Measurements from ENCODE around the gene RDX.

RDX gene

DNA sequence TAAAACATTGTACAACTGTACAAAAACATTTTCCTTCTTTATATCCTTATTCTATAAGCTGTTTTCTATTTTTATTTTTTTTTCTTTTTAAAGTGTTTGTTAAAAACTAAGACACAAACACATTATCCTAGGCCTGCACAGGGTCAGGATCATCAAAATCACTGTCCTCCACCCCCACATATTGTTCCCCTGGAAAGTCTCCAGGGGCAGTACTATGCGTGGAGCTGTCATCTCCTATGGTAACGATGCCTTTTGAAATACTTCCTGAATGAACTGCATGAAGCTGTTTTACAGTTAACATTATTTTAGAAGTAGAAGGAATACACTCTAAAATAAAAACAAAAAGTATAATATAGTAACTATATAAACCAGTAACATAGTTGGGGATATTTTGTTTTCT is 136.0 kb downstream of the RDX start:
- Histone ChIP-seq H3K4me3 (ENCODE audit: insufficient read depth in 1 of 2, low read depth in 1 of 2, low read length in 2 of 2) (no peak overlapping the region), H2BK12ac (ENCODE audit: low read length in 2 of 2) (no peak overlapping the region), H3K9ac (ENCODE audit: low read length) (no peak overlapping the region), H3K14ac (ENCODE audit: low read length in 2 of 2) (no peak overlapping the region), H3K4me2 (ENCODE audit: low read length, poor library complexity, severe bottlenecking) (no peak overlapping the region), H3K4ac (ENCODE audit: low read depth in 1 of 2, low read length in 2 of 2) (no peak overlapping the region), H3K18ac (ENCODE audit: low read depth in 1 of 2, low read length in 2 of 2) (no peak overlapping the region), H3K4me1 (ENCODE audit: control insufficient read depth, insufficient read depth, low read depth, low read length) (no peaks in the 10 kb centered on the region), H2BK120ac (ENCODE audit: low read depth, low read length) (no peak overlapping the region), H3K9me3 (ENCODE audit: control insufficient read depth, low read length) (no peaks in the 10 kb centered on the region), H3K79me1 (replicated peaks; ENCODE audit: low read length, poor library complexity, severe bottlenecking) (peaks cover 8% of the 10 kb centered on the region), H3K27ac (ENCODE audit: low read length, poor library complexity, severe bottlenecking) (no peak overlapping the region), H2AFZ (ENCODE audit: low read depth, low read length) (no peak overlapping the region), H3K23ac (ENCODE audit: low read length in 2 of 2) (no peak overlapping the region), H2AK5ac (ENCODE audit: low read length, severe bottlenecking) (no peak overlapping the region), H2BK15ac (ENCODE audit: low read depth, poor library complexity, severe bottlenecking) (no peak overlapping the region), H4K8ac (ENCODE audit: low read length) (no peak overlapping the region), H4K91ac (ENCODE audit: low read length) (no peak overlapping the region), H3K36me3 (ENCODE audit: control insufficient read depth in 1 of 2, insufficient read depth in 2 of 2, low read depth in 1 of 2, low read length in 2 of 2) (peaks cover 17 to 75% of the 10 kb centered on the region in 2 experiments), H3K27me3 (ENCODE audit: control insufficient read depth in 1 of 2, insufficient read depth in 1 of 2, low read length in 2 of 2) (no peaks in the 10 kb centered on the region), H2BK5ac (ENCODE audit: low read depth, low read length, poor library complexity, severe bottlenecking) (no peak overlapping the region)
- no CpG with 5 or more reads among the region's 2 CpGs for WGBS
- DNase-seq, result no peak

DNA sequence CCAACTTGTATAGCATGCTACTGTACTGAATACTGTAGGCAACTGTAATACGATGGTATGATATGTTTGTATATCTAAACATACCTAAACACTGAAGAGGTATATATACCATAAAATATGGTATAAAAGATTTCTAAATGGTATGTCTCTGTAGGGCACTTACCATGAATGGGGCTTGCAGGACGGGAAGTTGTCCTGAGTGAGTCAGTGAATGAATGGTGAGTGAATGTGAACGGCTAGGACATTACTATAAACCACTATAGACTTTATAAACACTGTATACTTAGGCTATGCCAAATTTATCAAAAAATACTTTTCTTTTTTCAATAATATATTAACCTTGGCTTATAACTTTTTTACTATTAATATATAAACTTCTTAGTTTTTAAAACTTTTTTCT is 136.4 kb downstream of the RDX start:
- Histone ChIP-seq H3K36me3 (ENCODE audit: control insufficient read depth in 1 of 2, insufficient read depth in 2 of 2, low read depth in 1 of 2, low read length in 2 of 2) (peaks cover 13 to 71% of the 10 kb centered on the region in 2 experiments), H2AK5ac (ENCODE audit: low read length, severe bottlenecking) (no peak overlapping the region), H3K9me3 (ENCODE audit: control insufficient read depth, low read length) (no peaks in the 10 kb centered on the region), H3K27ac (ENCODE audit: low read length, poor library complexity, severe bottlenecking) (peak overlapping the region; percentile 39), H3K4me2 (ENCODE audit: low read length, poor library complexity, severe bottlenecking) (no peak overlapping the region), H4K91ac (ENCODE audit: low read length) (no peak overlapping the region), H3K4me1 (ENCODE audit: control insufficient read depth, insufficient read depth, low read depth, low read length) (no peaks in the 10 kb centered on the region), H2BK15ac (ENCODE audit: low read depth, poor library complexity, severe bottlenecking) (no peak overlapping the region), H3K4me3 (ENCODE audit: insufficient read depth in 1 of 2, low read depth in 1 of 2, low read length in 2 of 2) (no peak overlapping the region), H2AFZ (ENCODE audit: low read depth, low read length) (no peak overlapping the region), H3K4ac (ENCODE audit: low read depth in 1 of 2, low read length in 2 of 2) (no peak overlapping the region), H3K23ac (ENCODE audit: low read length in 2 of 2) (no peak overlapping the region), H2BK5ac (ENCODE audit: low read depth, low read length, poor library complexity, severe bottlenecking) (no peak overlapping the region), H2BK12ac (ENCODE audit: low read length in 2 of 2) (no peak overlapping the region), H3K18ac (ENCODE audit: low read depth in 1 of 2, low read length in 2 of 2) (no peak overlapping the region), H2BK120ac (ENCODE audit: low read depth, low read length) (no peak overlapping the region), H3K14ac (ENCODE audit: low read length in 2 of 2) (no peak overlapping the region), H4K8ac (ENCODE audit: low read length) (no peak overlapping the region), H3K79me1 (replicated peaks; ENCODE audit: low read length, poor library complexity, severe bottlenecking) (peaks cover 4% of the 10 kb centered on the region), H3K9ac (ENCODE audit: low read length) (no peak overlapping the region), H3K27me3 (ENCODE audit: control insufficient read depth in 1 of 2, insufficient read depth in 1 of 2, low read length in 2 of 2) (no peaks in the 10 kb centered on the region)
- peak; percentile 18 for DNase-seq
- no CpG with 5 or more reads among the region's 3 CpGs for WGBS

DNA sequence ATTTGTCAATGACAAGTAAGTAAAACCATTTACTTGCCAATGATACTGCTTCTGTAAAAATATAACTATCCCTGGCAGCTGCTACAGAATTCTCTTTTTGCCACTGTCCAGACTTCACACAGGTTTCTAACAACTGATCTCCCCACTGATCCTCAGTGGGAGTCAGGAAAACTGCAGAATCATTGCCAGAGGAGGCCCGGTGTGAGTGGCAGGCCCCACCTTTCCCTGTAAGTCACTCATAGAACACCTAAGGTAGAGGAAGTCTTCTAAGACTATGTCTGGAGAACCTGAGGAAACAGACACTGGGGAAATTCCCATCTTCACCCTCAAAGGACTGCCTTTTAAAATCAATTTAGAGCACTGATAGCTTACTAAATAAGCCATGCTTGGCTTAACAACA is 136.9 kb downstream of the RDX start:
- Histone ChIP-seq H3K4ac (ENCODE audit: low read depth in 1 of 2, low read length in 2 of 2) (no peak overlapping the region), H3K36me3 (ENCODE audit: control insufficient read depth in 1 of 2, insufficient read depth in 2 of 2, low read depth in 1 of 2, low read length in 2 of 2) (peaks cover 8 to 66% of the 10 kb centered on the region in 2 experiments), H3K4me2 (ENCODE audit: low read length, poor library complexity, severe bottlenecking) (no peak overlapping the region), H2BK15ac (ENCODE audit: low read depth, poor library complexity, severe bottlenecking) (no peak overlapping the region), H3K4me3 (ENCODE audit: insufficient read depth in 1 of 2, low read depth in 1 of 2, low read length in 2 of 2) (no peak overlapping the region), H2BK120ac (ENCODE audit: low read depth, low read length) (no peak overlapping the region), H3K9me3 (ENCODE audit: control insufficient read depth, low read length) (no peaks in the 10 kb centered on the region), H2BK12ac (ENCODE audit: low read length in 2 of 2) (no peak overlapping the region), H3K27ac (ENCODE audit: low read length, poor library complexity, severe bottlenecking) (peak overlapping the region; percentile 39), H2AFZ (ENCODE audit: low read depth, low read length) (no peak overlapping the region), H3K4me1 (ENCODE audit: control insufficient read depth, insufficient read depth, low read depth, low read length) (no peaks in the 10 kb centered on the region), H2BK5ac (ENCODE audit: low read depth, low read length, poor library complexity, severe bottlenecking) (no peak overlapping the region), H3K27me3 (ENCODE audit: control insufficient read depth in 1 of 2, insufficient read depth in 1 of 2, low read length in 2 of 2) (no peaks in the 10 kb centered on the region), H3K79me1 (replicated peaks; ENCODE audit: low read length, poor library complexity, severe bottlenecking) (peaks cover 3% of the 10 kb centered on the region), H3K9ac (ENCODE audit: low read length) (no peak overlapping the region), H3K23ac (ENCODE audit: low read length in 2 of 2) (no peak overlapping the region), H4K91ac (ENCODE audit: low read length) (no peak overlapping the region), H4K8ac (ENCODE audit: low read length) (no peak overlapping the region), H2AK5ac (ENCODE audit: low read length, severe bottlenecking) (no peak overlapping the region), H3K18ac (ENCODE audit: low read depth in 1 of 2, low read length in 2 of 2) (no peak overlapping the region), H3K14ac (ENCODE audit: low read length in 2 of 2) (no peak overlapping the region)
- WGBS, result no CpG with 5 or more reads among the region's 1 CpG
- DNase-seq, result no peak

DNA sequence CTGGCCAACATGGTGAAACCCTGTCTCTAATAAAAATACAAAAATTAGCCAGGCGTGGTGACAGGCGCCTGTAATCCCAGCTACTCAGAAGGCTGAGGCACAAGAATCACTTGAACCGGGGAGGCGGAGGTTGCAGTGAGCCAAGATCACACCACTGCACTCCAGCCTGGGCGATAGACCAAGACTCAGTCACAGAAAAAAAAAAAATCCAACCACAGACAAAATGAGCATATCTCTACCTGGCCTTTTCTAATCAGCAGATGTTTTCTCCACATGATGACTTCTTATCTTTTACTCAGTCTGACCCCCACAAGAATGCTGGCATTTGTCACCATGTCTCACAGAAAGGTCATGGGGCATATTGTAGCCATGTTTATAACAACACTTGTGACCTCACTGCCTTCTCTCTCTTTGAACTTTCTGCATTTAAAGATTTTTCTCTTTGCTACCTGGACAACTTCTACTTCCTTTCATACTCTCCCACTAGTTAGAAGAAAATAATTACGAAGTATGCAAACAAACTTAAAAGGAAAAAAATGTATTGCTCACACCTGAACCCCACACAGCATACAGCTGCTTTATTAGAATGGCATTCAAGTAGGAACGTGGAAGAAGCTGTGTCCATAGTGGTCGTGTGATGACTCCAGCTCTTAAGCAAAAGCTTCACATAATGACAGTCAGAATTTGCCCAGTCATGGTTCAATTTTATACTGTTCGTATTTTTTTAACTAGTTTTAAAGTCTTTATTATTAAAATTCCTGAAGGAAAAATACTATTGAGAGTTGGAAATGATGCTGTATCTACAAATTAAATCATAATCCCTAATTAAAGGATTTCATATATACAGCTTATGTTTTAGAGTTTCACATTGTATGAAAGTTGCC is 137.9 kb downstream of the RDX start:
- Histone ChIP-seq H2BK5ac (ENCODE audit: low read depth, low read length, poor library complexity, severe bottlenecking) (no peak overlapping the region), H2BK12ac (ENCODE audit: low read length in 2 of 2) (no peak overlapping the region), H3K4ac (ENCODE audit: low read depth in 1 of 2, low read length in 2 of 2) (no peak overlapping the region), H3K27ac (ENCODE audit: low read length, poor library complexity, severe bottlenecking) (no peak overlapping the region), H2BK120ac (ENCODE audit: low read depth, low read length) (no peak overlapping the region), H3K23ac (ENCODE audit: low read length in 2 of 2) (no peak overlapping the region), H3K36me3 (ENCODE audit: control insufficient read depth in 1 of 2, insufficient read depth in 2 of 2, low read depth in 1 of 2, low read length in 2 of 2) (peaks cover 4 to 57% of the 10 kb centered on the region in 2 experiments), H3K4me3 (ENCODE audit: insufficient read depth in 1 of 2, low read depth in 1 of 2, low read length in 2 of 2) (no peak overlapping the region), H3K14ac (ENCODE audit: low read length in 2 of 2) (no peak overlapping the region), H2AK5ac (ENCODE audit: low read length, severe bottlenecking) (no peak overlapping the region), H3K4me1 (ENCODE audit: control insufficient read depth, insufficient read depth, low read depth, low read length) (no peaks in the 10 kb centered on the region), H3K9me3 (ENCODE audit: control insufficient read depth, low read length) (no peaks in the 10 kb centered on the region), H4K8ac (ENCODE audit: low read length) (no peak overlapping the region), H3K79me1 (replicated peaks; ENCODE audit: low read length, poor library complexity, severe bottlenecking) (peaks cover 3% of the 10 kb centered on the region), H4K91ac (ENCODE audit: low read length) (no peak overlapping the region), H3K27me3 (ENCODE audit: control insufficient read depth in 1 of 2, insufficient read depth in 1 of 2, low read length in 2 of 2) (no peaks in the 10 kb centered on the region), H2AFZ (ENCODE audit: low read depth, low read length) (no peak overlapping the region), H3K18ac (ENCODE audit: low read depth in 1 of 2, low read length in 2 of 2) (no peak overlapping the region), H3K9ac (ENCODE audit: low read length) (no peak overlapping the region), H3K4me2 (ENCODE audit: low read length, poor library complexity, severe bottlenecking) (no peak overlapping the region), H2BK15ac (ENCODE audit: low read depth, poor library complexity, severe bottlenecking) (no peak overlapping the region)
- no peak for DNase-seq
- WGBS, result 95% methylated on average over 7 of the region's 9 CpGs
